ENCODE data around the gene SLC6A20.

- TF ChIP-seq FOXM1 (IDR thresholded peaks at IDR 0.05; ENCODE audit: borderline replicate concordance) = no peak
- TF ChIP-seq PKNOX1 (IDR thresholded peaks at IDR 0.05) = peak; percentile 78
- no peak for TF ChIP-seq BHLHE40 (IDR thresholded peaks at IDR 0.05; ENCODE audit: borderline replicate concordance)
- TF ChIP-seq FOXA1 (IDR thresholded peaks at IDR 0.05) = no peak
Measured at GRCh38 chr3:45841757-45842491, 45.6 kb upstream of the SLC6A20 start, which contains the start of gene LZTFL1.
